ENCODE measurements around the gene SPAG9.
"Not testable (repeated sequence)": the region's sequence is repeated elsewhere in the genome, so short reads cannot be mapped to it uniquely, and the experiment has no call there.

Gene SPAG9

GRCh38 chr17:51088287-51088686 is 32.4 kb downstream of the SPAG9 start:
- DNase-seq (ENCODE audit: low read depth, low spot score) = no peak

DNA sequence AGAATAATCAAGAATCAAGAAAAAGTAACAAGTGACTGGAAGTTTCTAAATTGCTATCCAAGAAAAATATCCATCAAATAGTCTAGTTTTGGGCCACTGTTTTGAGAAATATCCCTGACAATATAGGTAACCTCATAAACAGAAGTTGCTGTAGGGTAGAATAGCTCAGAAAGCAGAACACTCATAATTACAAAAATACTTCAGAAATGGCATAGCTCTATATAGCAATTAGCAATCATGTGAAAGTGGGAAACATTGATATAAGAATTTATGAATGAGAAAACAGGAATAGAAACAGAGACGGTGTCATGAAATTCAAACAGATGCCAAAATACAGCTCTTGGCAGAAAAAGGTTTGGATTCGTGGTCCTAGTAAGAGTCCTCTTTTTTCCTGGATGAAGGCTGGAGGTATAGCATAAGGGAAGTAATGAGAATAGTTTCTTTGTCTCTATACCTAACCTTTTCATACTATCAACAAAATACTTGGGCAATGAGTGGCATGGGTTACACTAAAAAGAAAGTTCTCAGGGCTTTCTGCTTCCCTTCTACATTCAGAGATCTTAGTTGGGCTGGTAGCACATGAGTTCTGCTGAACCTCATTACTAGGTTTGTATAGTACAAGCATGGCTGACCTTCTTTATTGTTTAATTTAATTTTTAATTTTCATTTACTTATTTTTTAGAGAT is 33.5 kb downstream of the SPAG9 start:
- no peak for DNase-seq (ENCODE audit: low read depth, low spot score)

DNA sequence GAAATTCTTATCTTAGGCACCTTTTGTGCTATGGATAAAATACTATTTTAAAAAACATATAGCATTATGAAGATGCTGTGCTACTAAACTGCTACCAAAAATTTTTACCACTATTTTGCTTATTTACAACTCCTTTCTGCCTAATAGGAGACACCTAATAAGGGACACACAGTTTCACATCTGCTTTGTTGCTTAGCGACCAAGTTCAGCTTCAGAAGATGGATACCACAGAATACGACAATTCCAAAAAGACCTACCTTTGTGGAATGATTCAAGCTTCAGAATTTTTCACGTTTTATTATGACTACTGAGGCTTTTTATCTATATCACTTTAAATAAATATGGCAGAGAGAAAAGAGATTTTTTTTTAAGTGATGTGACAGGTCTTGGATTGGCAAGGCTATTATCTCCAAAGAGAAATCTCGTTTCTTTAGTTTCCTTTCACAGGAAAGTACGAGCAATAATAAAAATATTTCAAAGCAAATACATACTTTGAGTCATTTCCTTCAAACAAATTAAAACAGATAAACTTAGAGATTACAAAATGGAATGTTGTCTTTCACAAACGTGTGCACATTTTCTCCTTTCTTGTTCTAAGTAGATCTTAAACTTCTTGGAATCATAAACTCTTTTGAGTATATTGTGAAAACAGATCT is 35.4 kb downstream of the SPAG9 start:
- DNase-seq (ENCODE audit: low read depth, low spot score) = no peak

- DNase-seq (ENCODE audit: low read depth, low spot score) = no peak
Observed at GRCh38 chr17:51083981-51084380, 36.7 kb downstream of the SPAG9 start.

DNA sequence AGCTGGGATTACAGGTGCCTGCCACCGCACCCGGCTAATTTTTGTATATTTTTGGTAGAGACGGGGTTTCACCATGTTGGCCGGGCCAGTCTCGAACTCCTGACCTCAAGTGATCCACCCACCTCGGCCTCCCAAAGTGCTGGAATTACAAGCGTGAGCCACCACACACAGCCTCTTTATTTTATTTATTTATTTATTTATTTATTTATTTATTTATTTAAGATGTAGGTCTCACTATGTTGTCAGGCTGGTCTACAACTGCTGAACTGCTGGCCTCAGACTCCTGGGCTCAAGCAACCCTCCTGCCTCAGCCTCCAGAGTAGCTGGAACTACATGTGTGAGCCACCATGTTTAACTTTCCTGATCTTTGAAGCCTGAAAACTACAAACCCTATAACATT is 37.3 kb downstream of the SPAG9 start:
- DNase-seq (ENCODE audit: low read depth, low spot score) = not testable (repeated sequence)

DNA sequence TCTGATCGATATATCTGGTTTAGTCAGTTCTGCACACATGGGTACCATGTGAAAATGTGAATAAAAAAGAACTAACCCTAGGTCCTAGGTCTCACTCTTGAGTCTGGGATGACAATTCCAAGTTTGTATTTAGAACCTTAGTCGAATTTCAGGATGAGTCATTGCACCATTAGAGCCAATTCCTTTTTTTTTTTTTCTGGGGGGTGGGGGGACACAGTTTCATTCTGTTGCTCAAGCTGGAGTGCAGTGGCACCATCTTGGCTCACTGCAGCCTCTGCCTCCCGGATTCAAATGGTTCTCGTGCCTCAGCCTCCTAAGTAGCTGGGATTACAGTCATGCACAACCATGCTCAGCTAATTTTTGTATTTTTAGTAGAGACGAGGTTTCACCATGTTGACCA is 41.6 kb downstream of the SPAG9 start:
- DNase-seq (ENCODE audit: low read depth, low spot score) = no peak

GRCh38 chr17:51078009-51078592 is 42.6 kb downstream of the SPAG9 start:
- DNase-seq (ENCODE audit: low read depth, low spot score) = no peak

GRCh38 chr17:51076821-51077220 is 43.8 kb downstream of the SPAG9 start:
- DNase-seq (ENCODE audit: low read depth, low spot score) = no peak

DNA sequence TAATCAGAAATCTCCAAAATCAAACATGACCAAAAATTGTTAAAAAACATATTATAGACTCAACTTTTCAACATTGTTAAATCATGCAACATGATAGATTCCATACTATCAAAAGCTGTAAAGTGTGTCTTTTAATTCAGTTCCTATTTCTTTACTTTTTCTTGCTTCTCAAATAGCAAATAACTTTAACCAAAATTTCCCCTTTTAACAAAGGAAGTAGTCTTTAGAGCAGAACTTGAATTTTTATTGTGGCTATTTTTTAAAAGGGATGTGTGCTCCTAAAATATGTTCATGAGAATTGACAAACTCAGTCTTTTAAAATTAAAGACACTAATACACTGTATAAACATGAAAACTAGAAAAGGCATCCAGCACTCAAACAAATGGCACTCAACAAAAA is 49.1 kb downstream of the SPAG9 start:
- no peak for DNase-seq (ENCODE audit: low read depth, low spot score)

GRCh38 chr17:51065466-51065865 is 55.2 kb downstream of the SPAG9 start:
- DNase-seq (ENCODE audit: low read depth, low spot score) = no peak

GRCh38 chr17:51064061-51064735 is 56.5 kb downstream of the SPAG9 start:
- no peak for DNase-seq (ENCODE audit: low read depth, low spot score)

DNA sequence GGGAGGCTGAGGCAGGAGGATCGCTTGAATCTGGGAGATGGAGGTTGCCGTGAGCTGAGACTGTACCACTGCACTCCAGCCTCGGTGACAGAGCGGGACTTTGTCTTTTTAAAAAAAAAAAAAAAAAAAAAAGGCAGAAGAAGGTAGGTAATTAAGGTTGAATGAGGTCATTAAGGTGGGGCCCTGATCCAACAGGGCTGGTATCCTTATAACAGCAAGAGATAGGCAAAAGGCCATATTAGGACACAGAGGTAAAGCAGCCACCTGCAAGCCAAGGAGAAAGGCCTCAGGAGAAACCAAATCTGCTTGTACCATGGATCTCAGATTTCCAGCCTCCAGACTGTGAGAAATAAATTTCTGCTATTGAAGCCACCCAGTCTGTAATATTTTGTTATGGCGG is 60.3 kb downstream of the SPAG9 start:
- DNase-seq (ENCODE audit: low read depth, low spot score) = no peak

DNA sequence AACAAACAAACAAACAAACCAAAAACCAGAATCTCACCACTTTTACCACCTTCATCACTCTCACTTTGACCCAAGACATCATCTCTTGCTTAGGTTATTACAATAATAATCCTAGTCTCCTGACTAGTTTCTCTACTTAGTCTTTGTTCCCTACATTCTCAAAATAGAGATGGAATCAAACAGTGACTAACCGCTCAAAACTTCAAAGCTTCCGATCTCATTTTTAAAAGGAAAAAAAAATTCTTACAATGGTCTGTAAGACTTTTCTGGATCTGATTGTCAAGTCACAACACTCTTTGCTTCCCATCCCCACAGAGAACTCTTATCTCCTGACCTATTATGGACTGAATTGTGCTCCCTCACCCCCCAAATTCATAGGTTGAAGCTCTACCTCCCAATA is 60.9 kb downstream of the SPAG9 start:
- no peak for DNase-seq (ENCODE audit: low read depth, low spot score)

DNA sequence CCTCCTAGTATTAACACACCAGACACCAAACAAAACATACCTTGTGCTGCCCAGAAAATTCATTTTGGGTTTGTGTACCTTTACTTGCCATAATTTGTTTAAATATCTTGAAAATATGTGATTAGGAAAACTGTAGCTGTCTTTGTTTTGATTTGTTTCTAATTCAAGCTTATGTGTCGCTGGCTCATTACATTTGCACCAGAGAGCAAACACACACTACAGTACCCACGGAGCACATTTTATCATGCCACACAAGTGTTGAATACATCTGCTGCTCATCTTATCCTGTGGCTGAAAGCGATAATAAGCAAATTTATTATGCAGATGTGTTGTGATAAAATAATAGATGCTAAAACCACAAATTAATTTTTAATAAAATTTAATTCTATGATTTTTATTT is 63.1 kb downstream of the SPAG9 start:
- DNase-seq (ENCODE audit: low read depth, low spot score) = no peak

DNA sequence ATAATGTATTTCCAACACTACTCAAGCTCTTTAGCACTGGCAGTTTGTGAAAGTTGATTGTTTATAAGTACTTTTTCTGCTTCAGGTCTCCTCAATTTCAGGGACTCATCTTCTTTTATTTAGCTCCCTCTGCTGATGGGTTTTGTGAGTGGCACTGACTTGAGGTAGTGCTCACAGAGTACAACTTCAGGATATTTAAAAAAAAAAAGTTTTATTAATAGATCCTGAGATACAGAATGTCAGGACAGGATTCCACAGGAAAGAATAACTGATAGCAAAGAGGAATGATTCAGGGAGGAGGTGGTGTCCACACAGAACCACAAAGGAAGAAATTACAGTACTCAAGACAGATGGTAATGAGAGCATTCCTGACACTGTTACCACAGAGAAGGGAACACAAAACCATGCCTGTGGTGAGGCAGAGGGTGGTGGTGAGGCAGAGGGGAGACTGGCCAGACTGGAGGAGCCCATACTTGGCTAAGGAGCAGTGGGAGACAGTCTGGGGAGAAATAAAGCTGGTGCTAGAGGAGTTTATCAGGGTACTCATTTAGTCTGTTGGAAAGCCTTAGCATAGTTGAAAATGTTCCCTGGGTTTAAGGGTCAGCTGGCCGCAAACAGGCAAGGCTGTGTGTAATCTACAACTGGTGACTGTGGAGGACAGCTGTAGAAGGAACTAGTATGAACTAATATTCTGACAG is 63.7 kb downstream of the SPAG9 start:
- no peak for DNase-seq (ENCODE audit: low read depth, low spot score)

DNA sequence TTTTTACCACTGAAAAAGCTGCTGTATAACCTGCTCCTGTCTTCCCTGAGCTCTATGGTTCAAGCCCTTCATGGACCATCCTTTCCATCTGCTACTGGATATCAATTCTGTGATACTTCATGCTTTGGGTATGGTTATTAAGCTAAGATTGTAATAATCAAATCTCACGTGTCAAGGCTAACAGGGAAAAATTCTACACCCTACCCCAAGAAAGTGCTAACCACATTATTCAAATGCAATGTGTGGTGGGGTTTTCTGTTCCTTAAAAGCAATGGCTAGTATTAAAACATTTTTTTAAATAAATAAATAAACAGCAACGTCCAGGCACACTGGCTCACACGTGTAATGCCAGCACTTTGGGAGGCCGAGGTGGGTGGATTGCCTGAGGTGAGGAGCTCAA is 65.9 kb downstream of the SPAG9 start:
- DNase-seq (ENCODE audit: low read depth, low spot score) = no peak

- no peak for DNase-seq (ENCODE audit: low read depth, low spot score)
Observed at GRCh38 chr17:51052235-51052634, 68.4 kb downstream of the SPAG9 start.

- DNase-seq (ENCODE audit: low read depth, low spot score) = no peak
Observed at GRCh38 chr17:51050291-51051033, 70.2 kb downstream of the SPAG9 start.

- DNase-seq (ENCODE audit: low read depth, low spot score) = no peak
Observed at GRCh38 chr17:51046514-51047384, 73.9 kb downstream of the SPAG9 start.

DNA sequence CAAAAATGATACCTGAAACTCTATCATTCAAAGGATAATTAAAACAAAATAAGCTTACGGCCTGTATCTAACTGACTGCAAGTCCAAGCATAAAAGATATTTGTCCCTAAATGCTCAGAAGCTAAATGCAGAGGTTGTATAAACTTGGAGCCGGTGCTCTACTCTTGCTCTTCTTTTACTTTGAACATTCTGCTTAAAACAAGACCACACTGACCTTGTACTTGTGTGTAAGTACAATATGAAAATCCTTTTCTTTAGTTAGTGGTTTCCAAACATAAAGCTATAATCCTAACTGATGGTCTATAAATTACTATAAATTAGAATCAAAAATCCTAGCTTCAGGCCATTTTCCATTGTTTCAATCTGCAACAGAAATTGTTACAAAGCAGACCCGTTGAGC is 74.6 kb downstream of the SPAG9 start:
- no peak for DNase-seq (ENCODE audit: low read depth, low spot score)

Data from activated naive CD8-positive, alpha-beta T cell treated with anti-CD3 and anti-CD28 coated beads, Interleukin-2, amount 50 U/mL, for 16 hours (primary cell).